ENCODE results near the gene SMG7.

The SMG7 gene

GRCh38 chr1:183470147-183470960 is 1.9 kb upstream of the SMG7 start:
- DNase-seq: peak; percentile 15 to 84 (median 62)

- DNase-seq: peak; percentile 79 to 95 (median 88)
Measured at GRCh38 chr1:183470961-183471742, 1.1 kb upstream of the SMG7 start.

GRCh38 chr1:183471743-183472487 is 384 bp upstream of the SMG7 start:
- peak; percentile 88 to 99 (median 98) for DNase-seq

- no peak for DNase-seq
Measured at GRCh38 chr1:183473217-183473536, 878 bp downstream of the SMG7 start.

- DNase-seq: no peak
Measured at GRCh38 chr1:183476081-183476480, 3.8 kb downstream of the SMG7 start.

GRCh38 chr1:183477986-183478781 is 5.9 kb downstream of the SMG7 start:
- no peak for DNase-seq

- DNase-seq: no peak
Measured at GRCh38 chr1:183480971-183481441, 8.7 kb downstream of the SMG7 start.

- no peak for DNase-seq
Measured at GRCh38 chr1:183483224-183483623, 10.9 kb downstream of the SMG7 start.

- DNase-seq: no peak
Measured at GRCh38 chr1:183484254-183484653, 12.0 kb downstream of the SMG7 start.

GRCh38 chr1:183484851-183485250 is 12.6 kb downstream of the SMG7 start:
- no peak for DNase-seq

GRCh38 chr1:183487674-183488442 is 15.6 kb downstream of the SMG7 start:
- no peak for DNase-seq

- DNase-seq: no peak
Measured at GRCh38 chr1:183490932-183491331, 18.6 kb downstream of the SMG7 start.

GRCh38 chr1:183493540-183494245 is 21.4 kb downstream of the SMG7 start:
- no peak for DNase-seq

GRCh38 chr1:183495420-183495819 is 23.1 kb downstream of the SMG7 start:
- DNase-seq: no peak

GRCh38 chr1:183497218-183497617 is 24.9 kb downstream of the SMG7 start:
- DNase-seq: no peak

GRCh38 chr1:183498342-183498991 is 26.2 kb downstream of the SMG7 start:
- no peak for DNase-seq

- no peak for DNase-seq
Measured at GRCh38 chr1:183505454-183506089, 33.3 kb downstream of the SMG7 start.

- DNase-seq: no peak
Measured at GRCh38 chr1:183506561-183506960, 34.3 kb downstream of the SMG7 start.

GRCh38 chr1:183508694-183509093 is 36.4 kb downstream of the SMG7 start:
- no peak for DNase-seq

GRCh38 chr1:183512450-183512849 is 40.2 kb downstream of the SMG7 start:
- DNase-seq: no peak
